Inflammatory macrophage treated with lipopolysaccharide for 1 hour (primary cell): Measurements from ENCODE around the gene FAM78B.
A peak's percentile ranks its signal among the peaks of the same experiment; 100 is the strongest.

Experiments
- DNase-seq, 2 donors: peaks; one replicate each; pipeline ENCODE4 v3.0.0-alpha.2; 2020 to 2022

The FAM78B gene

GRCh38 chr1:166166698-166167571 is at the start of gene FAM78B:
TSS of gene FAM78B (minus strand) at chr1:166167001. CDS start at chr1:166166248, 753 bp downstream.
- peak; percentile 10 to 34 for DNase-seq

DNA sequence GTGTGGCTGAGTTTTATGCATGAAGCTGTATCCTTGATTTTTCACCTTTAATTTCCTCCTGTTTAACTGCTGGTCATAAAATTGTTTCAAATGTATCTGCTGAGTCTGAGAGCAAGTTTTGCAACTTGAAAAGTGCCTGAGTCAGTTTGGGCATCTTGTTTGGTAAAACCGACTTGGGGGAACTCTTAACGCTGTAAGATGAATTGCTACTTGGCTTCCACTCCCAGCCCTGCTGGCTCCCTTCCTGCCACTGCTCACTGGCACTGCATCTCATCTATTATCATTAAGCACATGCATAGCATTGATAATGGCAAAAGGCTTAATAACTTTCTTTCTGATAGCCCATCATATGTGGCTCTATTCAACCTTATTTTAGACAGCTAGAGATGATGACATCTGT is 35.7 kb upstream of the FAM78B start:
- no peak for DNase-seq

DNA sequence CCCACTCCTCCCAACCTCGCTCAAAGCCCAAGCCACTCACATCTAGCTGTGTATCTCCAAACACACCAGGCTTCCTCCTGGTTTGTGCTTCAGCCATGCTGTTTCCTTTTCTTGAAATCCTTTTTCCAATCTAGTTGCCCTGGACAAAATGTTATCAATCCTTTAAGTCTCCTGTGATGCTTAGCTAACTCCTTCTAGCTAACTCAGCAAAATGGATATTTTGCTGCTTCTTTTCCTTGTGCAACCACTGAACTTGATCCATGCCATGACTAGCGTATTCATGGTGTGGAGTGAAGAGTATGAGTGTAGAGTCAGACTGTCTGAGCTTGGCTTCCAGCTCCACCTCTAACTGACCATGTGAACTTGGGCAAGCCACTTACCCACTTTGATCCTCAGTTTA is 33.9 kb upstream of the FAM78B start:
- DNase-seq = no peak

DNA sequence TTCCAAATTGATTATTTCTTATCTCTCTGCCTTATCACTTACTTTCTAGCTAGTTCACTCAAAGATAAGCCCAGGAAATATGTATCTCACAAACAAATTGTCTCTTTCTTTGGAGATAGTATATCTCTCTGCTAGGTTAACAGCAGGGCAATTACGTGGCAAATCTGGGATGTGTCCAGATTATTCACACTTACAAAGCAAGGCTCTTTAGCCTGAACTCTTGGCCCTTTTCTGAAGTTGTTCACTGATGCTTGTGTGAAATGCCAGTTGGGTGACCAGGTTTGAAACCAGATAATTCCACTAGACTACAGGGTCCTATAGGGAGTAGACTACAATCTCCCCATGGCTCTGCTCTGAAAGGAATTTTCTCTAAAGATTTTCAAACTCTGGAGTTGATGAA is 30.8 kb upstream of the FAM78B start:
- no peak for DNase-seq

- no peak for DNase-seq
Measured at GRCh38 chr1:166197141-166197540, 30.3 kb upstream of the FAM78B start.

GRCh38 chr1:166193057-166193698 is 26.4 kb upstream of the FAM78B start:
- no peak for DNase-seq

GRCh38 chr1:166190400-166190799 is 23.6 kb upstream of the FAM78B start:
- no peak for DNase-seq

DNA sequence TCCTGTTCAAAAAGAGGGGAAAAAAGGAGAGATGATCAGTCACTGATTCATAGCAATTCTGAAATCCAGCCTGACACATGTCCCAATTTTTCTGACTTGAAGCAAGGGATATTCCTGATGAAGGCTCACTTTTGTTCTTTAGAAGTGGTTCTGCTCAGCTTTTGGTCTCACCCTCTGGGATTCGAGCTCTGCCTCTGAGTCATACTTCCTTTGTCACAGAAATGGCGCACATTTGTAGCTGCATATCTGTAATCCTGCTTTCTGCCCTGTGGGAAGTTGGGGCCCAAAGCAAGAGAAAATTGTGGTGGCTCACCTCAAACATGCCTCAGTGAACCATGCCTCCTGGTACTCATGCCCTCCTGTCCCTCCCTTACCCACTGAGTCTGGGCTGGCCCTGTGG is 22.3 kb upstream of the FAM78B start:
- DNase-seq = no peak

DNA sequence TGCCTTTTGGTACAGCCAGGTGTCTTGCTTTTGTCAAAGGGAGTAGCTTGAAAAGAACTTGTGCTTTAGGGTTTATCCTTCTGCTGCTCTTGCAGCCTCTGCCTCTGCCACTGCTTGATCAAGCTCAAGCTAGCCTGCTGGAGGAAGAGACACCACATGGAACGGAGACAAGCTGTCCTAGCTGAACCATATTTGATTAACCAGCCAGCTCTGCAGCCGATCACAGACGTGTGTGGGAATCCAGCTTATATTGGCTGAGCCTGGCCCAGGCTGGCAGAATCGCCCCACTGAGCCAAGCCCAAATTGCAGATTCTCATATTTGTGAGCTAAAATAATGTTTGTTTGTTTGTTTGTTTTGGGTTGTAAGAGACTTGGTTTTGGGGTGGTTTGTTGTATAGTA is 18.7 kb upstream of the FAM78B start:
- DNase-seq = no peak

DNA sequence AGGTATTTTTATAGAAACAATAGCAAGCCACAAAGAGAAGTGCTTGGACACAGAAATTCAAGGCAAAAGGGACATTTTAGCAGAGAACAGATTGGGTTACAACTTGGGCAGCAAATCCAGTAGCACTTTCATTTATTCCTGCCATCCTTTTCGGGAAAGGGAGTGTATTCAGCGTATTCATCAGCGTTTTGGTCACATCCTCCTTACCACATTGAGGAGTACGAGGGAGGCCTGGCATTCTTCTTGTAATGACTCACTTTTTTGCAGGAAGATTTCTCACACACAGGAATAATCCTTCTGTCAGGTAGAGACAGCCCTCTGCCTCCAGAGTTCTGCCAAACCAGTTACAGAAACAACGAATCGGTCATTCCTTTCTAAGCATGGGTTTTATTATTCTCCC is 18.1 kb upstream of the FAM78B start:
- no peak for DNase-seq

- no peak for DNase-seq
Measured at GRCh38 chr1:166184012-166184411, 17.2 kb upstream of the FAM78B start.

DNA sequence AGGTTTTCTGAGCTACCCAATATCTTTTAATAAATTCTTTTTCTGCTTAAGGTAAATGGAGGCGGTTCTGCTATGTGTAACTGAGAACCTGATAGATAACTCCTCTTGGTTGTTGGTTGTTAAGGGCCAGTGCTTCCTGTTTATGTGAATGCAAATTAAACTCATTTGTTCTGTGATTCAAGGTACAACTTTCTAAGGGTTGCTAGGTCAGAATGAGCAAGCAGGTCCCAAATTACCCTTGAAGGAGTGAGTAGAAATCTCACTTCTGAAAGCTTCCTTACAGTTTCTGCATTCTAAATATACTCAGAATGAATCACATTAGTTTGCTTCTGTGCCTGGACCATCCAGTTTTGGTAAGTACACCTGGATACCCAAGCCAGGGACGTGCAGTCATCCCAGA is 15.5 kb upstream of the FAM78B start:
- DNase-seq = no peak

DNA sequence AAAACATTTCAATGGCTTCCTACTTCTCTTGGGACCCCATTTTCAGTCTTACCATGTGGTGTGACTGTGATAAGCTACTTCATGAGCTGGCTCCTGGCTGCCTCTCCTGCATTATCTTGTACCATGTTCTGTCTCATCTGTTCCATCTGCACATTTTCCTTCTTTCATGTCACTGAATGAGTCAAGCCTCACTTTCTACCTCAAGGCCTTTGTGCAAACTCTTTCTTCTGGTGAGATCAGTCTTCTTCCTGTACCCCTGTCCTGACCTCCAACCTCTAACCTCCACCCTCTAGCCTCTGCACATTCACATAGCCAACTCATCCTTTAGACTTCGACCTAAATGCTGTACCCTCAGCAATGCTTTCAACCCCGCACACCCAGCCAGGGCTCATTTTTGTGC is 9.6 kb upstream of the FAM78B start:
- no peak for DNase-seq

- DNase-seq = no peak
Measured at GRCh38 chr1:166175032-166175431, 8.2 kb upstream of the FAM78B start.

DNA sequence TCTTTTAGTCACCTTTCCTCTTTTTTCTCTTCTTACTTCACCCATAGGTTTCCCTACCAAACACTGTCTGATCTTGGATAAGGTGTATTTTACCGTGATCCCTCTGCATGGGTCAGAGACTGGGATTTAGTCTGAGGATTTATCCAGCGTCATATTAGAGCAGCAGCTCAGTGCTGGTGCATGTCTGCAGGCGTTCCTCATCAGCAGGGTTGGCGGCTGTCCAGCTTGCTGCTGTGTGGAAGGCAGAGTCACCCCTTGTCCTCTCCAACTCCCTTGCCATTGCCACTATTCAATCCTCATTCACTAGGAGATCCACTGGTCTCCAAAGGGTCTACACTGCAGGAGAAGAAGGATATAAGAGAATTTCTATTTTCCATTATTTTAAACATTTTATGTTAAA is 7.3 kb upstream of the FAM78B start:
- no peak for DNase-seq

DNA sequence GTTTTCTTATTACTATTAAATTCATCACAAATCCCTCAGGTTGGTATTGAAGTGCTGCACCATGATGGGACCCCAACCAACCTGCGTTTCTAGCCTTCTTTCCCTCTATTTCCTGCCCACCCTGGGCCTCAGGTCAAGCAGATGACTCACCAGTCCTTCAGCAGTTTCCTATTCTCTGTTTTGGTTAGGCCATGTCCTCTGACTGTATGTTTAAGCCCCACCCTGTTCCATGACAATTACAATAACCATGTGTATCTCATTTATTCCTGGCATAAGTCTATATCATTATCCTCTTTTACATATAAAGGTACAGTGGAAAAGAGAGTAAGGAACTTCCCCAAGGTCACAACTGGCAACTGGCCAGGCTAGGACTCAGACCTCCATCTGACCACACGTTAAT is 5.3 kb upstream of the FAM78B start:
- DNase-seq = no peak

- DNase-seq = no peak
Measured at GRCh38 chr1:166170726-166171125, 3.9 kb upstream of the FAM78B start.

- peak in 1 of 2 donors; percentile 12 for DNase-seq
Measured at GRCh38 chr1:166170075-166170474, 3.3 kb upstream of the FAM78B start.

- DNase-seq = no peak
Measured at GRCh38 chr1:166169182-166169581, 2.4 kb upstream of the FAM78B start.

DNA sequence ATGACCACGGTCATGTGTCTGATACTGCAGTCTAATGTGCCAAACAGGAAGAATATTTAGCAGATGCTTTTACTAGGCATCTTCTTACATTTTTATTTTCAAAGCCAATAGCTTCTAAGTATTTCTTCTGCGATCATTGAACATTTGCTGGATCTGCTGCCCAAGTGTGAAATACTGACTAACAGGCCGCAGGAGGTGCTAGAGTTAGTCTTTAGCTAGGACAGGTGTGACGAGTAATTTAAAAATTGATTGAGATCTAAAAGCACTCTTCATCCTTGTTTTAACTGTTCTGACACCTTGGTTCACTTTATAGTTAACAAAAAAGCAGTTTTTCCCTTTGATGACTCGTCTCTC is 748 bp upstream of the FAM78B start:
- DNase-seq = no peak

DNA sequence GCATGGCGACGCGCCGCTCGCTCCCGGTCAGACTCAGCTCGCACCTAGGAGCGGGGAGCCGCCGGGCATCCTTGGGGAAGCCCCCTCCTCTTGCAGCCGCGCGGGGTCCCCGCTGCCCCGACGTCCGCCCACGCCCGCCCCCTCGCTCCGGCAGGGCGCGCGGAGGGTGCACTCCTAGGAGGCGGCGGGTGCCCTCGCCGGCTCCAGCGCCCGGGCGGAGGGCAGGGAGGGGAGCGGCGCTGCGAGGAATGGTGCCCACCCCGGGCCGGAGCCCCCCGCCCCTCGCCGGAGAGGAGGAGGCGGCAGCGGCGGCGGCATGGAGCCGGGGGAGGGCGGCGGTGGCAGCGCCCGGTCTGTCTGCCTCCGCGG is 488 bp downstream of the FAM78B start:
- no peak for DNase-seq

DNA sequence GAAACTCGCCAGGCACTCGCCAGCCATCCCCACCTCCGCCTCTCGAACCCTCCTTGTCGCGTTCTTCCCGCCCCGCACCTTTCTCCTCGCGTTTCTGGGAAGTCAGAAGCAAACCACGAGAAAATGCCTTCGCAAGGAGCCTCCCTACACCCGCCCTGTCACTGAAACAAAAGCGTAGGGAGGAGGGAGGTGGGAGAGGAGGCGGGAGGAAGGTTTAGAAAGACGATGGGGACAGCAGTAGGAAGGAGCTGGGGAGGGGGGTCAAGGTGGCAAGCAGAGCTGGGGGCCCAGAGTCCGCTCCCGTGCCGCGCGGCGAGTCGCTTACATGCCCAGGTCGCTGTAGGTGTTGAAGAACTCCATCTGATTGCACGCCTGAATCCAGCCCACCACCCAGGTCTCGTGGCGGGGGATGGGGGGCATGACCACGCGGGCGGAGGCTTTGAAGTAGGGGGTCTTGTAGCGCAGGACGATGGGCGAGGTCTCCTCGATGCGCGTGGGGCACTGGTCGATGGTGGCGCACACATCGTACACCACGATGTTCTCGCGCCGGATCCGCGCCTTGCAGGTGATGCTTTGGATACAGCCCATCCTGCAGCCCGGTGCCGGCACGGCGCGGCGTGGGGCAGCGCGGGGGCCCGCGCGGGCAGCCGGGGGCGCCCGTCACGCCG is 1.0 kb downstream of the FAM78B start:
- DNase-seq = no peak

- DNase-seq = no peak
Measured at GRCh38 chr1:166164995-166165660, 1.7 kb downstream of the FAM78B start.

- no peak for DNase-seq
Measured at GRCh38 chr1:166164646-166164994, 2.2 kb downstream of the FAM78B start.
